Spleen (tissue), 7 donors: ENCODE measurements around the gene DOCK1.

Experiments
- CTCF ChIP-seq, 11 experiments: fragments of 200-600 bp in 7 of 11; fragments of 450-650 bp in 4 of 11; sonication (generic) in 4 of 11; IDR thresholded peaks in 8 of 11; conservative IDR thresholded peaks in 3 of 11; 1 replicate in 7 of 11; 2 replicates in 4 of 11; pipeline versions ENCODE4 v1.4.0 to v1.8.0; 2016 to 2021; ENCODE audit warnings: antibody characterized with exemption in 11 of 11, inconsistent platforms in 4 of 11, mild to moderate bottlenecking in 1 of 11
- POLR2A ChIP-seq, 3 donors: fragments of 450-650 bp; IDR thresholded peaks; one replicate each; pipeline ENCODE4 v1.5.1; 2017; ENCODE audit warnings: antibody characterized with exemption in 3 of 3, mild to moderate bottlenecking in 1 of 3
- POLR2AphosphoS5 ChIP-seq, 3 donors: sonication (generic); formaldehyde crosslinking; IDR thresholded peaks; one replicate each; pipeline ENCODE4 v1.5.1; 2017; ENCODE audit warnings: antibody characterized with exemption in 3 of 3
- donor health status: DM: no; HTN: no; CAD: no; lungs with moderate emphysema.
- donor health status: DM: no; HTN: no; CAD: no.
- donor health status: DM: no; HTN: no; CAD: no.

- TF ChIP-seq CTCF (IDR thresholded peaks at IDR 0.05 in 8 of 11, conservative IDR thresholded peaks at IDR 0.05 in 3 of 11) (no peak), POLR2A (IDR thresholded peaks at IDR 0.05) (no peak), POLR2AphosphoS5 (IDR thresholded peaks at IDR 0.05) (no peak)
Observed at GRCh38 chr10:127344346-127344745, 439.1 kb downstream of the DOCK1 start.
